Activated CD4-positive, CD25-positive, alpha-beta regulatory T cell (primary cell): ENCODE results near the gene PTH1R.
A peak's percentile ranks its signal among the peaks of the same experiment; 100 is the strongest.

Source experiments
- DNase-seq, 4 experiments: peaks; one replicate each; lab custom pipeline; 2025; lab: John Stamatoyannopoulos, UW

Gene PTH1R

GRCh38 chr3:46877406-46878125 is at the start of gene PTH1R:
Gene PTH1R (plus strand): TSS chr3:46877721. CDS start chr3:46883560, 5,839 bp downstream.
- no peak for DNase-seq

GRCh38 chr3:46829699-46830208 is 47.8 kb upstream of the PTH1R start:
- DNase-seq: no peak

GRCh38 chr3:46830801-46831200 is 46.7 kb upstream of the PTH1R start:
- no peak for DNase-seq

- DNase-seq: no peak
Observed at GRCh38 chr3:46831316-46831715, 46.2 kb upstream of the PTH1R start.

DNA sequence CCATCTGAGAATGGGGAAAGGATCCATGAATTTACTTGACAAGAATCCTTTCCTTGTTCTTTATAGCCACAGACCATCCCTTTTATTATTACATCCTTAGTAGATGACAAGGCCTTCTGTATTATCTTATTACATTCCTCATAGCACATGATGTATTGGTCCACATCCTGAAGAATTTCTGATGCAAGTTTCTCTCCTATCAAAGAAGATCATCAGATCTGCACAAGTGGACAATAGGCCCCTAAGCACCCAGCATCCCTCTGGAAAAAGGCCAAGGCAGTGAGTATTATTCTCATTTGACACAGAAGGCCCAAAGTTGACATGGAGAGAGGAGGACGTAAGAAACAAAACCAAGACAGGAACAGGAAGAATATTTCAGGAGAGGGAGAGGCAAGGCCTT is 45.7 kb upstream of the PTH1R start:
- DNase-seq: no peak

GRCh38 chr3:46833346-46834300 is 43.9 kb upstream of the PTH1R start:
- DNase-seq: no peak

DNA sequence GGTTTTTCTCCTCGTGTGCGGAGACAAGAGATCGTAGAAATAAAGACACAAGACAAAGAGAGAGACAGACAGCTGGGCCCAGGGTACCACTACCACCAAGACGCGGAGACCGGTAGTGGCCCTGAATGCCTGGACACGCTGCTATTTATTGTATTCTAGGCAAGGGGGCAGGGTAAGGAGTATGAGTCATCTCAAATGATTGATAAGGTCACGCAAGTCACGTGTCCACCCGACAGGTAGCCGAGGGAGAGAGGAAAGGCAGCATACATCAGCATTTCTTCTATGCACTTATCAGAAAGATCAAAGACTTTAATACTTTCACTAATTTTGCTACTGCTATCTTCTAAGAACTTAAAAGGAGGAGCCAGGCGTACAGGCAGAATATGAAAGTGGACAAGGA is 42.5 kb upstream of the PTH1R start:
- DNase-seq: no peak

GRCh38 chr3:46835491-46835890 is 42.0 kb upstream of the PTH1R start:
- no peak for DNase-seq

DNA sequence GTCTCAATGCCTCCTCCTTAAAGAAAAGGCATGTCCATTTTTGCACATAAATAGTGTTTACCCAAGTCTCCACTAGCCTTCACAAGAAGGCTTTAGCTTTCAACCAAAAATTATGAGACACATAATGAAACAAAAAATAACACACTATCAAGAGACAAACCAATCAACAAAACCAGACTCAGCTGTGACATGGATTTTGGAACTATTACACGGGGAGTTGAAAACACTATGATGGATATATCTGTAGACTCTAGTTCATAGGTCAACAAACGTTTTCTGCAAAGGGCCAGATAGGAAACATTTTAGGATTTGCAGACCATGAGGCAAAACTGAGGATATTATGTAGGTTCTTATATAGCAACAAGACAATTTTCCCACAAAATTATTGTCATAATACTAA is 39.2 kb upstream of the PTH1R start:
- no peak for DNase-seq

DNA sequence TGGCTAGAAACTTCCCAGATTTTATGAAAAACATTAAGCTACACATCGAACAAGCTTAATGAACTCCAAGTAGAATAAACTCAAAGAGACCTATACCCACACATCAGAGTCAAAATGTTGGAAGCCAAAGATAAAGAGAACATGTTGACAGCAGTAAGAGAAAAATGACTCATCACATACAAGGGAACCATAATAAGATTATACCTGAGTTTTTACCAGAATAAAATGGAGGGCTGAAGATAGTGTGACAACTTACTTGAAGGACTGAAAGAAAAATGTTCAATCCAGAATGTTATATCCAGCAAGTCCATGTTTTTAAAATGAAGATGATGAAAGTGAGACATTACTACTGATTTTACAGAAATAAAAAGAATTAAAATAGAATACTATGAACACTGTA is 37.0 kb upstream of the PTH1R start:
- DNase-seq: no peak

DNA sequence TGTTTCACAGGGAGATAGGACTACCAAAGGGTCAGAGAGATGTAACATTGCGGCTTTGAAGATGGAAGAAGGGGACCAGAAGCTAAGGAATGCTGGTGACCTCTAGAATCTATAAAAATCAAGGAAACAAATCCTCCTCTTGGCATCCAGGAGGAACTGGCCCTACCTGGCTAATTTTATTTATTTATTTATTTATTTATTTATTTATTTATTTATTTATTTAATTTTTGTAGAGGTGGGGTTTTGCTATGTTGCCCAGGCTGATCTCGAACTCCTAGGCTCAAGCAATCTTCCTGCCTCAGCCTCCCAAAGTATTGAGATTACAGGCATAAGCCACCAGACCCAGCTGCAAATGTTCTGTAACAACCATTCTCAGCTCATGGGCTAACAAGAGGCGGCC is 34.0 kb upstream of the PTH1R start:
- no peak for DNase-seq

- no peak for DNase-seq
Observed at GRCh38 chr3:46844397-46844796, 33.1 kb upstream of the PTH1R start.

GRCh38 chr3:46844881-46845312 is 32.6 kb upstream of the PTH1R start:
- DNase-seq: no peak

DNA sequence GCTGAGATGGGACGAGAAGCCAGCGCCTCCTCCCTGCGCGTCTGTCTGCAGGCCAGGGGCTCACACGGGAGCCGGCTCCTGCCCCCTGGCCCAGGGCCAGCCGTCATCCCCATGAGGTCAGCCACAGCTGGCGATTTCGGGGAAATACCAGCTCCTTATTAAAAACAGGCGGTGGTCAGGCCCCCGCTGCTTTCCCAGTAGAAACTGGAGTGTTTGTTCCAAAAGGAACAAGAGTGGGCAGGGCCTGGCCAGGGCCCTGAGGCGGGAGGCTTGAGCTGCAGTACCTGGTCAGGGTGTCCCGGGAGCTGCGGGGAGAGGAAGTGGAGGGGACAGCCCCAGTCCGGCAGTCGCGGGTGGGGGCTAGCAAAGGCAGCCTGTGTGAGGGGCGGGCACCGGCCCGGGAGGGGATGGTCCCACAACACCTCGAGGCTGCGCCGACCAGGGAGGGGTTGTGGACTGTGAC is 32.1 kb upstream of the PTH1R start:
- no peak for DNase-seq

- peak; percentile 55 to 68 (median 60) for DNase-seq
Observed at GRCh38 chr3:46845860-46846623, 31.5 kb upstream of the PTH1R start.

- no peak for DNase-seq
Observed at GRCh38 chr3:46846624-46847542, 30.6 kb upstream of the PTH1R start.

DNA sequence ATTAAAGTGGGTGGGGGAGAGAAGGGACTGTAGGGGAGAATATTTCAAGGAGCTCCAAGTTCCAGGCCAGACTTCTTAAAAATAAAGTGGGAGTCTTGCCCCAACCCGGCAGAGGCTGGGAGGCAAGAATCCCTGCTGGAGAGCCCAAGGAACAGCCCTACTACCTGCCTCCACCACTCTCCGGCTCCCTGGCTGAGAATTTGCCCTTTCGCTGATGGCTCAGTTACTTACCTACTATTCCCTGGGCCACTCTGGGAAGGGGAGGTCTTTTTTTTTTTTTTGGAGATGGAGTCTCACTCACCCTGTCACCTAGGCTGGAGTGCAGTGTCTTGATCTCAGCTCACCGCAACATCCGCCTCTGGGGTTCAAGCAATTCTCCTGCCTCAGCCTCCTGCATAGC is 29.8 kb upstream of the PTH1R start:
- no peak for DNase-seq

- DNase-seq: no peak
Observed at GRCh38 chr3:46848271-46849044, 29.1 kb upstream of the PTH1R start.

- DNase-seq: no peak
Observed at GRCh38 chr3:46849045-46849631, 28.4 kb upstream of the PTH1R start.
